ENCODE measurements around the gene KIF26A. TPM values are rescaled to one million over a fixed set of nuclear protein-coding genes. Genes with fewer than 3 reads are reported as not detected.
"Not testable (repeated sequence)": the region's sequence is repeated elsewhere in the genome, so short reads cannot be mapped to it uniquely, and the experiment has no call there.

The KIF26A gene
- total RNA-seq, 4 donors from 2014 or later = 4.6 to 7.2 (median 5.6) TPM

GRCh38 chr14:104207142-104208014 is 69.0 kb downstream of the KIF26A start:
- Histone ChIP-seq H3K27me3 (peaks cover 0 to 61% (median 0%) of the 10 kb centered on the region in 4 donors), H3K4me1 (no peaks in the 10 kb centered on the region), H3K36me3 (no peaks in the 10 kb centered on the region), H3K9me3 (no peaks in the 10 kb centered on the region), H3K4me3 (no peak overlapping the region), H3K27ac (replicated peaks in 1 of 4) (no peak overlapping the region)
- 86% methylated on average over 11 of the region's 22 CpGs for WGBS
- intact Hi-C loops (cut with DNase I) = no loop called here
- TF ChIP-seq POLR2AphosphoS5 (IDR thresholded peaks at IDR 0.05) = no peak
- TF ChIP-seq CTCF (IDR thresholded peaks at IDR 0.05) = no peak
- TF ChIP-seq EP300 (IDR thresholded peaks at IDR 0.05) = no peak
- no peak for TF ChIP-seq POLR2A (IDR thresholded peaks at IDR 0.05; ENCODE audit: low read depth)
- no peak for DNase-seq (ENCODE audit: extremely low spot score)

- H3K9me3 ChIP-seq; H3K4me3 ChIP-seq; DNase-seq (ENCODE audit: extremely low spot score); H3K27ac ChIP-seq (replicated peaks in 1 of 4); H3K36me3 ChIP-seq; intact Hi-C loops (cut with DNase I); H3K4me1 ChIP-seq: not testable (repeated sequence)
- peaks cover 0 to 61% (median 0%) of the 10 kb centered on the region in 4 donors for H3K27me3 ChIP-seq
- 96% methylated on average over 5 of the region's 13 CpGs for WGBS
These were observed 69.6 kb downstream of the KIF26A start for GRCh38 chr14:104208015-104208295.

GRCh38 chr14:104208331-104208730 is 69.9 kb downstream of the KIF26A start:
- H3K27me3 ChIP-seq = peaks cover 0 to 61% (median 0%) of the 10 kb centered on the region in 4 donors
- H3K4me3 ChIP-seq; H3K27ac ChIP-seq (replicated peaks in 1 of 4); H3K4me1 ChIP-seq; H3K36me3 ChIP-seq; intact Hi-C loops (cut with DNase I); H3K9me3 ChIP-seq; DNase-seq (ENCODE audit: extremely low spot score): not testable (repeated sequence)
- WGBS = 93% methylated on average over 2 of the region's 21 CpGs

GRCh38 chr14:104209071-104209470 is 70.7 kb downstream of the KIF26A start:
- H3K4me1 ChIP-seq; intact Hi-C loops (cut with DNase I); H3K4me3 ChIP-seq; DNase-seq (ENCODE audit: extremely low spot score); H3K9me3 ChIP-seq; H3K36me3 ChIP-seq; H3K27ac ChIP-seq (replicated peaks in 1 of 4): not testable (repeated sequence)
- 87% methylated on average over 4 of the region's 15 CpGs for WGBS
- H3K27me3 ChIP-seq = peaks cover 0 to 68% (median 0%) of the 10 kb centered on the region in 4 donors

GRCh38 chr14:104209985-104210816 is 71.8 kb downstream of the KIF26A start:
- H3K4me1 ChIP-seq = no peaks in the 10 kb centered on the region
- DNase-seq (ENCODE audit: extremely low spot score) = no peak
- no peaks in the 10 kb centered on the region for H3K36me3 ChIP-seq
- WGBS = 81% methylated on average over 15 of the region's 21 CpGs
- intact Hi-C loops (cut with DNase I) = no loop called here
- H3K27ac ChIP-seq (replicated peaks in 1 of 4) = no peak overlapping the region
- TF ChIP-seq POLR2A (IDR thresholded peaks at IDR 0.05; ENCODE audit: low read depth) (no peak), EP300 (IDR thresholded peaks at IDR 0.05) (no peak), CTCF (IDR thresholded peaks at IDR 0.05) (no peak), POLR2AphosphoS5 (IDR thresholded peaks at IDR 0.05) (no peak)
- no peak overlapping the region for H3K4me3 ChIP-seq
- H3K27me3 ChIP-seq = peaks cover 0 to 74% (median 0%) of the 10 kb centered on the region in 4 donors
- H3K9me3 ChIP-seq = no peaks in the 10 kb centered on the region

- no peaks in the 10 kb centered on the region for H3K4me1 ChIP-seq
- DNase-seq (ENCODE audit: extremely low spot score) = no peak
- H3K27ac ChIP-seq (replicated peaks in 1 of 4) = no peak overlapping the region
- WGBS = 84% methylated on average over 10 of the region's 11 CpGs
- H3K9me3 ChIP-seq = no peaks in the 10 kb centered on the region
- H3K36me3 ChIP-seq = no peaks in the 10 kb centered on the region
- TF ChIP-seq POLR2A (IDR thresholded peaks at IDR 0.05; ENCODE audit: low read depth) (no peak), POLR2AphosphoS5 (IDR thresholded peaks at IDR 0.05) (no peak), EP300 (IDR thresholded peaks at IDR 0.05) (no peak), CTCF (IDR thresholded peaks at IDR 0.05) (no peak)
- intact Hi-C loops (cut with DNase I) = no loop called here
- peaks cover 0 to 73% (median 0%) of the 10 kb centered on the region in 4 donors for H3K27me3 ChIP-seq
- no peak overlapping the region for H3K4me3 ChIP-seq
These were observed 72.4 kb downstream of the KIF26A start for GRCh38 chr14:104210817-104211195.

All from esophagus muscularis mucosa (tissue), 4 donors.